K562 (cell line): ENCODE results near the gene KCNH2. TPM values are rescaled to one million over a fixed set of nuclear protein-coding genes. Genes with fewer than 3 reads are reported as not detected.
A peak's percentile ranks its signal among the peaks of the same experiment; 100 is the strongest.

ENCODE experiments used
- ATAC-seq: fragments of 200-7000 bp; cut with Tn5 transposase; 3 replicates; pipeline ENCODE4 v1.9.1; 2020; ENCODE audit warnings: moderate library complexity
- BruUV-seq: library from RNA; stranded (reverse); fragments of 400-500 nt; replicated peaks from 2 replicates; lab custom pipeline; 2021; lab: Mats Ljungman, UMichigan
- CTCF ChIA-PET: fragments of 300-600 bp; formaldehyde crosslinking; extraction: SDS; loops from one replicate; lab custom pipeline; 2021; ENCODE audit warnings: low intra/inter-chr PET ratio; lab: Yijun Ruan, JAX
- POLR2A ChIA-PET: fragments of 300-600, 350-650 bp; sonication (Branson Sonifier 250); formaldehyde crosslinking; extraction: SDS; loops from one replicate; lab custom pipeline; 2021; ENCODE audit warnings: antibody characterized with exemption, inconsistent platforms; lab: Yijun Ruan, JAX
- DNase-seq, 4 experiments: peaks; one replicate each; pipeline versions ENCODE4 v3.0.0 to v3.0.0-alpha.2; 2011 to 2018; ENCODE audit warnings: low spot score in 3 of 4, mixed read lengths in 3 of 4; ENCODE audit errors: extremely low read depth in 1 of 4
- FAIRE-seq: peaks from 2 replicates; lab custom pipeline; 2011; peaks lifted over from hg19 to GRCh38; lab: Jason Lieb, UNC
- H2AFZ ChIP-seq: 2 replicates; pipeline ENCODE4 v1.6.0; 2011; ENCODE audit warnings: low read depth, low read length, control low read depth, inconsistent platforms
- H3K27ac ChIP-seq: fragments of 200-600 bp; 3 replicates; pipeline ENCODE4 v1.8.0; 2011; ENCODE audit warnings: low read depth, mild to moderate bottlenecking, control low read depth, inconsistent platforms, low read length, moderate library complexity, mixed read lengths; ENCODE audit errors: extremely low read depth
- H3K27me3 ChIP-seq, 2 experiments: fragments of 300-600 bp in 1 of 2; 2 replicates in 1 of 2; 3 replicates in 1 of 2; pipeline versions ENCODE4 v1.6.0 to v1.8.0; 2011; ENCODE audit warnings: inconsistent platforms in 2 of 2, low read length in 2 of 2, mild to moderate bottlenecking in 1 of 2, mixed read lengths in 1 of 2, moderate library complexity in 1 of 2; ENCODE audit not compliant: control insufficient read depth in 2 of 2, insufficient read depth in 2 of 2
- H3K36me3 ChIP-seq: fragments of 300-600 bp; 3 replicates; pipeline ENCODE4 v1.8.0; 2011; ENCODE audit warnings: mild to moderate bottlenecking, low read length, inconsistent platforms; ENCODE audit not compliant: control insufficient read depth, insufficient read depth
- H3K4me1 ChIP-seq, 2 experiments: fragments of 200-600 bp in 1 of 2; replicated peaks in 1 of 2; 2 replicates in 1 of 2; 3 replicates in 1 of 2; pipeline versions ENCODE4 v1.5.1 to v1.8.0; 2011; ENCODE audit warnings: inconsistent platforms in 2 of 2, low read length in 2 of 2, mild to moderate bottlenecking in 1 of 2, mixed read lengths in 1 of 2, moderate library complexity in 1 of 2; ENCODE audit not compliant: control insufficient read depth in 2 of 2, insufficient read depth in 2 of 2
- H3K4me2 ChIP-seq: 2 replicates; pipeline ENCODE4 v1.6.1; 2011; ENCODE audit warnings: low read length, control low read depth, inconsistent platforms, mixed read lengths; ENCODE audit not compliant: insufficient read depth
- H3K4me3 ChIP-seq: fragments of 200-600 bp; sonication (generic), shearing (Covaris generic); 2 replicates; pipeline ENCODE4 v1.5.1; 2016; ENCODE audit warnings: control low read depth, inconsistent platforms
- H3K79me2 ChIP-seq: fragments of 200-600 bp; 3 replicates; pipeline ENCODE4 v1.8.0; 2011; ENCODE audit warnings: low read length, inconsistent platforms; ENCODE audit not compliant: control insufficient read depth, insufficient read depth
- H3K9ac ChIP-seq, 2 experiments: 2 replicates each; pipeline versions ENCODE4 v1.6.0 to v1.6.1; 2011; ENCODE audit warnings: low read depth in 2 of 2, low read length in 2 of 2, control low read depth in 1 of 2, inconsistent platforms in 1 of 2, mild to moderate bottlenecking in 1 of 2, mixed read lengths in 1 of 2; ENCODE audit not compliant: insufficient read depth in 1 of 2
- H3K9me1 ChIP-seq: one replicate; pipeline ENCODE4 v1.6.0; 2011; ENCODE audit warnings: inconsistent platforms, mild to moderate bottlenecking, low read length, moderate library complexity; ENCODE audit not compliant: control insufficient read depth, insufficient read depth
- H3K9me3 ChIP-seq: replicated peaks from 2 replicates; pipeline ENCODE4 v1.5.1; 2011; ENCODE audit warnings: low read depth, low read length, inconsistent platforms; ENCODE audit not compliant: control insufficient read depth, insufficient read depth
- H4K20me1 ChIP-seq: replicated peaks from 2 replicates; pipeline ENCODE4 v1.6.1; 2011; ENCODE audit warnings: low read length, inconsistent platforms, mixed read lengths; ENCODE audit not compliant: control insufficient read depth, insufficient read depth
- CBFB ChIP-seq: sonication (generic); formaldehyde crosslinking; IDR thresholded peaks from 2 replicates; pipeline ENCODE4 v1.4.0; 2020; ENCODE audit warnings: mild to moderate bottlenecking, missing genetic modification reagents
- DDX20 ChIP-seq: fragments of 450-650 bp; IDR thresholded peaks from 2 replicates; pipeline ENCODE4 v1.6.1; 2016; ENCODE audit warnings: missing genetic modification characterization, low read depth, mild to moderate bottlenecking, missing compliant biosample characterization, moderate library complexity
- FOSL1 ChIP-seq: fragments of 200-800 bp; sonication (Bioruptor generic); conservative IDR thresholded peaks from 2 replicates; pipeline ENCODE4 v1.6.1; 2016; ENCODE audit warnings: missing genetic modification characterization, missing compliant biosample characterization
- HMGXB4 ChIP-seq: sonication (generic); formaldehyde crosslinking; IDR thresholded peaks from 2 replicates; pipeline ENCODE4 v1.8.1; 2023; ENCODE audit warnings: mild to moderate bottlenecking, missing genetic modification reagents
- HNRNPLL ChIP-seq: fragments of 200-400 bp; formaldehyde crosslinking; IDR thresholded peaks from 2 replicates; pipeline ENCODE4 v1.6.1; 2017; ENCODE audit warnings: low read length, low read depth, mild to moderate bottlenecking; ENCODE audit not compliant: poor library complexity, severe bottlenecking
- KDM4B ChIP-seq, 2 experiments: fragments of 450-650 bp in 1 of 2; sonication (generic) in 1 of 2; IDR thresholded peaks; 2 replicates each; pipeline ENCODE4 v1.6.1; 2016 to 2017; ENCODE audit warnings: borderline replicate concordance in 2 of 2, antibody characterized with exemption in 1 of 2, low read depth in 1 of 2, mild to moderate bottlenecking in 1 of 2
- KLF10 ChIP-seq: fragments of 250-450 bp; sonication (Bioruptor Pico); IDR thresholded peaks from 2 replicates; pipeline ENCODE4 v1.6.1; 2021; ENCODE audit warnings: matching md5 sums
- NCOA2 ChIP-seq, 2 experiments: fragments of 450-650 bp; IDR thresholded peaks; 2 replicates each; pipeline ENCODE4 v1.6.1; 2018; ENCODE audit warnings: mild to moderate bottlenecking in 2 of 2, moderate library complexity in 1 of 2; ENCODE audit not compliant: partially characterized antibody in 2 of 2
- NKRF ChIP-seq: fragments of 450-650 bp; IDR thresholded peaks from 2 replicates; pipeline ENCODE4 v1.6.1; 2016; ENCODE audit warnings: borderline replicate concordance
- STAT5B ChIP-seq: fragments of 250-450 bp; sonication (Bioruptor Pico); IDR thresholded peaks from 2 replicates; pipeline ENCODE4 v1.8.0; 2021; ENCODE audit warnings: mild to moderate bottlenecking, inconsistent platforms
- ZBTB33 ChIP-seq: sonication (generic); formaldehyde crosslinking; IDR thresholded peaks from 2 replicates; pipeline ENCODE4 v1.8.1; 2023; ENCODE audit warnings: mild to moderate bottlenecking, missing genetic modification reagents
- ZFP36 ChIP-seq: fragments of 150-350 bp; IDR thresholded peaks from 2 replicates; pipeline ENCODE4 v1.6.1; 2018; ENCODE audit warnings: low read length, low read depth; ENCODE audit not compliant: partially characterized antibody
- ZNF263 ChIP-seq: sonication (generic); formaldehyde crosslinking; IDR thresholded peaks from 2 replicates; pipeline ENCODE4 v1.8.0; 2022; ENCODE audit warnings: mild to moderate bottlenecking, missing genetic modification reagents, borderline replicate concordance
- WGBS: fragments of 100-300 bp; shearing (Covaris generic); methylation state at CpG from one replicate; pipeline ENCODE4 v1.1.6; 2016; ENCODE audit warnings: low coverage, mixed read lengths; ENCODE audit not compliant: insufficient coverage; ENCODE audit errors: missing lambda C conversion rate; 5-methylcytosine and 5-hydroxymethylcytosine counted together
- in situ Hi-C: fragments of 300-500 bp; cut with MboI; formaldehyde crosslinking; loops from 4 replicates; pipeline ENCODE4 v1.15.0; 2018; ENCODE audit warnings: inconsistent platforms, mixed read lengths
- intact Hi-C: fragments of 100-400 bp; cut with micrococcal nuclease; formaldehyde crosslinking; loops from 2 replicates; pipeline ENCODE4 v1.14.2; 2022
- polyA plus RNA-seq, 8 experiments: library from polyadenylated mRNA; depleted of rRNA in 4 of 8; stranded (reverse) in 5 of 8; unstranded in 3 of 8; fragments of >200 nt; fragmentation: Nextera tagmentation in 2 of 8; fragmentation: Illumina TruSeq in 1 of 8; extraction: Ambion mirVana in 2 of 8; extraction: Trizol in 1 of 8; gene quantifications; 2 replicates each; pipeline versions ENCODE4 v1.2.1 to v1.2.3, GENCODE V29; 2011 to 2014; ENCODE audit warnings: inconsistent platforms in 1 of 8, missing spikeins in 1 of 8
- total RNA-seq, 7 experiments: library from RNA; depleted of rRNA in 6 of 7; stranded (reverse); fragments of >200 nt in 6 of 7; fragmentation: Illumina TruSeq in 2 of 7; extraction: Trizol in 2 of 7; gene quantifications; 2 replicates each; pipeline versions ENCODE4 v1.2.1 to v1.2.3, GENCODE V29; 2011 to 2021; ENCODE audit warnings: low replicate concordance in 1 of 7

The KCNH2 gene
- total and polyA plus RNA-seq, 9 of the 15 experiments (the other 6 are each of a cell fraction or from before 2014, with no cell fraction given): 18.1 to 368 (median 218) TPM

GRCh38 chr7:150994838-150995510 lies 16.9 kb upstream of the KCNH2 start:
- ChIA-PET CTCF (no interaction called here), POLR2A (interaction anchor here (0.6 to 1.7 kb wide), 15 partner anchors 9 to 1797 kb away, joined by 3 to 12 read pairs (median 4); no protein-coding TSS in a partner anchor)
- FAIRE-seq (no peak), DNase-seq (no peak), ATAC-seq (peak; percentile 1)
- peaks cover 46 to 56% of the 10 kb centered on the region in 2 experiments for H3K4me1 ChIP-seq
- H3K79me2 ChIP-seq: no peaks in the 10 kb centered on the region
- H3K27me3 ChIP-seq: no peaks in the 10 kb centered on the region
- intact Hi-C loops: loop anchor here (1.0 to 10.0 kb wide), 3 partner anchors 13 to 680 kb away; partner anchors contain the start of gene ABCB8
- no peaks in the 10 kb centered on the region for H3K36me3 ChIP-seq
- no peak overlapping the region for H2AFZ ChIP-seq
- no TSS peak for BruUV-seq
- no peaks in the 10 kb centered on the region; the same call in 1 of the 2 replicates for H3K9me3 ChIP-seq
- H3K9ac ChIP-seq: no peak overlapping the region
- H3K4me3 ChIP-seq: no peak overlapping the region
- in situ Hi-C loops: no loop called here
- H3K4me2 ChIP-seq: no peak overlapping the region; the same call in 1 of the 2 replicates
- H3K9me1 ChIP-seq: no peaks in the 10 kb centered on the region
- H3K27ac ChIP-seq: no peak overlapping the region
- WGBS: 21% methylated on average over 19 of the region's 19 CpGs
- peaks cover 5% of the 10 kb centered on the region; the same call in 1 of the 2 replicates for H4K20me1 ChIP-seq
- 0 out of 2 replicates have a peak, but pooled peaks have one; percentile 7 for TF ChIP-seq FOSL1 (tag)
- TF ChIP-seq ZFP36: no peak
- TF ChIP-seq ZNF263 (CRISPR knock-in tag): peak; percentile 69
- TF ChIP-seq ZBTB33 (CRISPR knock-in tag): 0 out of 2 replicates have a peak, but pooled peaks have one; percentile 12
- no peak for TF ChIP-seq STAT5B (CRISPR knock-in tag)
- 0 out of 2 replicates have a peak, but pooled peaks have one; percentile 23 for TF ChIP-seq CBFB (CRISPR knock-in tag)
- TF ChIP-seq DDX20: no peak
- TF ChIP-seq HMGXB4: peak; percentile 64; the same call in 1 of the 2 replicates
- peak in 1 of 2 experiments; percentile 6; a peak in 1 of 4 replicates for TF ChIP-seq KDM4B (IDR thresholded peaks at IDR 0.05; ENCODE audit: borderline replicate concordance in 2 of 2, low read depth in 1 of 2)
- TF ChIP-seq NCOA2 (IDR thresholded peaks at IDR 0.05; ENCODE audit: partially characterized antibody in 2 of 2): no peak
- no peak for TF ChIP-seq KLF10 (CRISPR knock-in tag)
- peak; percentile 10 for TF ChIP-seq HNRNPLL
- TF ChIP-seq NKRF: 0 out of 2 replicates have a peak, but pooled peaks have one; percentile 3
